ENCODE results near the gene DIP2C.
"Not testable (repeated sequence)": the region's sequence is repeated elsewhere in the genome, so short reads cannot be mapped to it uniquely, and the experiment has no call there.

DIP2C gene

DNA sequence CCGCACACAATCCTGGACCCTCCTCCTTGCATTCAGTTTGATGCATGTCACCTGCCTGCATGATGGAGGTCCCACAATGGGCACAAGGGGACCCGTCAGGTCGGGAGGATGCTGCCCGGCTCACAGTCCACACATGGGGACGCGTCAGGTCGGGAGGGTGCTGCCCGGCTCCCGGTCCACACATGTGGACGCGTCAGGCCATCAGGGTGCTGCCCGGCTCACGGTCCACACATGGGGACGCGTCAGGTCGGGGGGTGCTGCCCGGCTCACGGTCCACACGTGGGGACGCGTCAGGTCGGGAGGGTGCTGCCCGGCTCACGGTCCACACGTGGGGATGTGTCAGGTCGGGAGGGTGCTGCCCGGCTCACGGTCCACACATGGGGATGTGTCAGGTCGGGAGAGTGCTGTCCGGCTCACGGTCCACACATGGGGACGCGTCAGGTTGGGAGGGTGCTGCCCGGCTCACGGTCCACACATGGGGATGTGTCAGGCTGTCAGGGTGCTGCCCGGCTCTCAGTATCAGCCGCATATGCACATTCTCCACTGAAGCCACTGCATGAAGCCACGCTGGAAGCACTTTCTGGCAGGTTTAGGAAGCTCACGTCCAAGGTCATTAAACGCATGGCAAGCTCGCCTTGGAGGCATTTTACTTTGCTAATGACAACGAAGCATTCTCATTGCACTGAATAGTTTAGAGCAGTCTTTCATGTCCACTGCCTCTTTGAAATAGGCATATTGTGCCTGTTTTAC, 50.3 kb downstream of the DIP2C start:
- DNase-seq, result no peak

DNA sequence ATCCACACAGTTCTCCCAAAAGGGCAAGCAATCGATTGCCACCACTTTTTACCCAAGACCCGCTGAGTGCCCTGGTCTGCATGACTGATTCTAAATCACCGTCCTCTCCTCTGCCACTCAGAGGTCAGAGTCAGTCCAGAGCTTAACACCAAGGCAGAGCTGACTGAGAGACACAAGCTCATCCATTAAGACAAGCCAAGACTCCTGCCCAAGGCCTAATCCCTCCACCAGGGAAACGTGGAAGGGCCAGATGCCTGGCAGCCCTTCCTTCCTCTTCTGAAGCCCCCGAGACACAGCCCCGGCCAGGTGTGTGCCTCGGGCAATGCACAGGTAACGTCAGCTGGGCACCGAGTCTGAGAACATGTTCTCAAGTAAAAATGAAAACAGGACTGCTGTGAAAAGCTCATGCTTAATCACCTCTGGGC, 51.7 kb downstream of the DIP2C start:
- DNase-seq, result no peak

DNA sequence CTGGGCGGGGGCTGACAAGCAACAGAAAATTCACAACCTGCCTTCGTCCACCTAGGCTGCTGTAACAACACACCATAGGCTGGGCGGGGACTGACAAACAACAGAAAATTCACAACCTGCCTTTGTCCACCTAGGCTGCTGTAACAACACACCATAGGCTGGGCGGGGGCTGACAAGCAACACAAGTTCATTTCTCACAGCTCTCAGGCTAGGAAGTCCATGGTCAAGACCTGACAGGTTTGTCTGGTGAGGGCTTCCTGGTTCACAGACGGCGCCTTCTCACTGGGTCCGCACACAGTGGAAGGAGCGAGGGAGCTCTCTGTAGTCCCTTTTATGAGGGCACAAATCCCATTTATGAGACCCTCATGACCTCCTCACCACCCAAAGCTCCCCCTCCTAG, 52.2 kb downstream of the DIP2C start:
- DNase-seq, result no peak

DNA sequence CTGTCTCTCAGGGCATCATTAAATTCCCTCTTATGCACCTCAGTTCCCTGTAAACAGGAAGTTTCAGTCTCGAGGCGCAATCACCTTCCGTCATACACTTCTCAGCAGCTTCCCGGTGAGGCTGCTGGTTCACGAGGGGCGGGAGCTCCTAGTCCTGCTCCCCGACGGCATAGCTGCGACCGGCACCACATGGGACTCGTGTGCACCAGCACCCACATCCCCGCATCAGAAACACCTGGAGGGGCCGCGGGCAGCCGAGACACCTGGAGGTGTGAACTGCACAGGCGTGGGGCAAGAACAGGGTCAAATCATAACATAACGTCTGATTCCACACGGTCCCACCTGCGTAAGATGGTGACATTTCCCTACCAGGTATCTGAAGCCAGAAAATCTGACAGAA, 52.7 kb downstream of the DIP2C start:
- no peak for DNase-seq

DNA sequence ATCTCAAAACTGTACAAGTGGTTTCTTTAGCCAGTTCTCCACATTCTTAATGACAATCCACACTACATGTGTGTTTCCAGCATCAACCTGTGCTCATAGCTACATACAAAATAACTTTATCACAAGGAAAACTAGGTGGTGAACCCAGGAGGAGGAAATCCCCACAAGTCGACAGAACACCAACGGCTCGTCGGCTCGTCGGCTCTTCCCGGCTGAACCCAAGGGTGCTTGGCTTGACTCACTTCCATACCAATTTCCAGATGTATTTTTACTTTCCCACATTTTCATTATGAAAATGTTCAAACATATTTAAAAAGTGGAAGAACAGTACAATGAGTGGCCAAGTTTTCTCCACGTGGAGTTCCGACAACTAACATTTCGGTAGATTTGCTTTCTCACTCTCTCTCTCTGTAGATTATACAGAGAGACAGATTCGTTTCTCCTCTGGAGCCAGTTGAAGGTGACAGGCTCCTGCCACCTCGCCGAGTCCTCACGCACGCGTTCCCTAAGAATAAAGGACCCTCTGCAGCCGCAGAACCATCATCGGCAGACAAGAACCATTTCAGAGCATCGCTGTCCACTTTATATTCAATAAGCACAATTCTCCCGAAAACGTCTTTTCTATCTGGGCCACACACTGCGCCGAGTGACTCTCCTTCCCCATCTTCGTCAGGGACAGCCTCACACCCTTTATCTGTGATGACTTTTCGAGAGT, 53.3 kb downstream of the DIP2C start:
- no peak for DNase-seq

DNA sequence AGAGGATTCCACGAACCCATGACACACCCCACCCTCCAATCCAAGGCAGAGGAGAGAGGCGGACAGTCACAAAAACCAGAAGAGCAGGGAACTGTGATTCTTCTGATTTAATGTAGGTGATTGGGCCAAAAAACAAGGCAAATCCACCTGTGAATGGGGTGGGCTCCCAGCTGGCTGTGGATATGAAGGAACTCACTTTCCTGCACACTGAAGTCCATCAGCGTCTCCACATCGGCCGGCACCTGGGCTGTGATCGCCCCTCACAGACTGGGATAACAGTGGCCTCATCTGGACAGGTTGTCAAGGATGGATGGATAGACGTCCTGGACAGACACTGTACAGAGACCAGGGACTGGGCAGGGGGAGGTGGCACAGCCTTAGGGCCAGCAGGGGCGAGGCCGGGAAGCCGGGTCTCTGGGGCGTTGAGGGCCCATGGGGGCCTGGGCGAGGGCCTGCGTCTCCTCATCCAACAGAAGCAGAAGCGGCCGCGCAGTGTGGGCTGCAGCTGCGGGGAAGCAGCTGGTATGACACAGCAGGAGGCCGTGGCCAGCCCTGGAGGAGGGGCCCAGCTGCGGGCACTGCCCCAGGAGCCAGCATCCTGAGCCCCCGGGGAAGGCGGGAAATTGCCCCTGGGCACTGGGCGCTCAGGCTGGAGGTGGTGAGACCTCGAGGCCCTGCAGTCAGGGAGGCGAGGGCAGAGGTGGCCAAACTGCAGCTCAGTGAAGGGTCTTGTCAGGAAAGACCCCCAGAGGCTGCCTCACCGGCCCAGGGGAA, 54.2 kb downstream of the DIP2C start:
- DNase-seq, result no peak

DNA sequence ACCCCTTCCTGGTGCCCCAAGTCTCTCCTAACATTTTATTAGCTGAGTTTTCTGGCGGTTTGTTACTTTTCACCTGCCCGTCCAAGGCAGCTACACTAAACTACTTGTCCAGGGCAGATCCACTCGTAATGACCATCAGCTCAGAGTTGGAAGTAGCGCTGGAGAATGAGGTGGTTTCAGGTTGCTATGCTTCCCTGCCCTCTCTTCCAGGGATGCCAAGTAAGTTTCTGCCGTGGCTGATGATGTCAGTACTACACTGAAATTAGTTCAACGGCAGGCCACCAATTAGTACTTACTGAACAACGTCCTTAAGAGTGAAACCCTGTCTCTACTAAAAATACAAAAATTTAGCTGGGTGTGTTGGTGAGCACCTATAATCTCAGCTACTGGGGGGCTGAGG, 55.2 kb downstream of the DIP2C start:
- DNase-seq, result no peak

DNA sequence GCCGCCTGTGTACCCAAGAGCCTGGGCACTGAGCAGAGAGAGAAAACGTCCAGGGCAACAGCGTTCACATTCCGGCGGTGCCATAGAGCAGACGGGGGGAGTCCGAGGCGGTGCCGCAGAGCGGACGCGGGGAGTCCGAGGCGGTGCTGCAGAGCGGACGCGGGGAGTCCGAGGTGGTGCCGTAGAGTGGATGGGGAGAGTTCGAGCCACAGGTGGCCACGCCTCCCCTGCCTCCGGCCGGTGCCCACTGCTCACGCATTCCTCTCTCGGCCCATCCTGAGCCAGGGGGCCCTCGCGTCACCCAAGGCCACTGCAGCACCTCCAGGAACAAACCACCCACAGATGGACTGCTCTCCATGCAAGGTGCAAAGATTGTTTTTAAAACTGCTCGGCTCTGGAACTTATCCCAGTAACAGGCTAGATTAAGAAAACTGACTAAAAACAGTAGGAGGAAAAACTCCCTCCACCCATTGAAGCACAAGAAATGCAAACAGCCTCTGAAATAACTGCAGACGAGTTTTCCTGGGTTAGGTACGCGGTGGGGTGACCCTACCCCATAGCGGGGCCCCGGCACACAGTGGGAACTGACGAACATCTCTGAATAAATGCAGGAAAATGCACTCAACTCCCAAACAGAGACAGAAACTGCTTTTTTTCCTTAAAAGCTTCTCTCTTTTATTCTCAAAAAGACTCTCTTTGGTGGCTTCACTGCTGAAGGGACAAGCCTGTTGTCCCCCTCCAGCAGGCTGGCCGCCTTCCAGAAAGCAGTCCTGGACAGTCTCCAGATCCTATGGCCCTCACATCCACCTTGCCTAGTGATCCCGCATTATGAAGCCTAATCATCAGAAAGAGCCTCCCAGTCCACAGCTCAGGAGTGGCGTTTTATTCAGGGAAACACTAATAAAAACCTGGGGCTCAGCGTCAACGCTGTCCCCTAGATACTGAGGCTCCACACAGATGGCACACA, 55.9 kb downstream of the DIP2C start:
- DNase-seq, result no peak

DNA sequence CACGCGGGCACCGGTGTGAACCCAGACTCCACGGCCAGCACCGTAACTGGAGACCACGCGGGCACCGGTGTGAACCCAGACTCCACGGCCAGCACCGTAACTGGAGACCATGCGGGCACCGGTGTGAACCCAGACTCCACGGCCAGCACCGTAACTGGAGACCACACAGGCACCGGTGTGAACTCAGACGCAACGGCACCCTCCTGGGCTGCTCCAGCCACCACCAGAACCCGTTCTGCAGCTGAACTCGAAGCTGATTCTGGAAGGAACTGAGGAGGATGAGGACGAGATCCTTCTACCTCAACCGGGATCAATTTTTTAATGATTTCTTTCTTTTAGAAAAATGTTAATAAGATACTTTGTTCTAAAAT, 56.7 kb downstream of the DIP2C start:
- not testable (repeated sequence) for DNase-seq

DNA sequence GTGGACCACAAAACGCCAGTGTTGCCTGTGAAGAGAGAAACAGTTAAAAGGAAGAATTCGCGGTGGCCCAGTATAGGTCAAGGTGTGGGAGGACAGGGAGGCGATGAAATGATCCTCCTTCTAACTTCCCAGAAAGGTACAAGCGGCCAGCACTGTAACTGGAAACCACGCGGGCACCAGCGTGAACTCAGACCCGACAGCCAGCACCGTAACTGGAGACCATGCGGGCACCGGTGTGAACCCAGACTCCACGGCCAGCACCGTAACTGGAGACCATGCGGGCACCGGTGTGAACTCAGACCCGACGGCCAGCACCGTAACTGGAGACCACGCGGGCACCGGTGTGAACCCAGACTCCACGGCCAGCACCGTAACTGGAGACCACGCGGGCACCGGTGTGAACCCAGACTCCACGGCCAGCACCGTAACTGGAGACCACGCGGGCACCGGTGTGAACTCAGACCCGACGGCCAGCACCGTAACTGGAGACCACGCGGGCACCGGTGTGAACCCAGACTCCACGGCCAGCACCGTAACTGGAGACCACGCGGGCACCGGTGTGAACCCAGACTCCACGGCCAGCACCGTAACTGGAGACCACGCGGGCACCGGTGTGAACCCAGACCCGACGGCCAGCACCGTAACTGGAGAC, 57.2 kb downstream of the DIP2C start:
- DNase-seq, result not testable (repeated sequence)

DNA sequence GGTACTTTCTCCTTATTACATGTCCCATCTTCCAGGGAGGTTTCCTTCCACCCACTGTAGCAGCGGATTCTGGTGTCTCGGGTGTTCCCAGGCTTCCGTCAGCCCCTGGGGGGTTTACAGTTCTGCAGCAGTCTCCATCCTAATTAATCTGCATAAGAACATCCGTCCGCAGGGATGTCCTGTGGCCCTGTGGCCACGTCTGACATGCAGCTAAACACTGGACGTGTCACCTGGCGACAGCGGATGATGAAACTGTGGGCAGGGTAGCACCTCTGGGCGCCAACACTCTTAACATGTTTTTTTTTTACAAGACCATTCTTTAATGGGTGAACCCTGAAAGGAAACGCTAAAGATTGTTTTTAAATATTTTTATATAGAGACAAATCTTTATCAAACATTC, 58.2 kb downstream of the DIP2C start:
- no peak for DNase-seq

DNA sequence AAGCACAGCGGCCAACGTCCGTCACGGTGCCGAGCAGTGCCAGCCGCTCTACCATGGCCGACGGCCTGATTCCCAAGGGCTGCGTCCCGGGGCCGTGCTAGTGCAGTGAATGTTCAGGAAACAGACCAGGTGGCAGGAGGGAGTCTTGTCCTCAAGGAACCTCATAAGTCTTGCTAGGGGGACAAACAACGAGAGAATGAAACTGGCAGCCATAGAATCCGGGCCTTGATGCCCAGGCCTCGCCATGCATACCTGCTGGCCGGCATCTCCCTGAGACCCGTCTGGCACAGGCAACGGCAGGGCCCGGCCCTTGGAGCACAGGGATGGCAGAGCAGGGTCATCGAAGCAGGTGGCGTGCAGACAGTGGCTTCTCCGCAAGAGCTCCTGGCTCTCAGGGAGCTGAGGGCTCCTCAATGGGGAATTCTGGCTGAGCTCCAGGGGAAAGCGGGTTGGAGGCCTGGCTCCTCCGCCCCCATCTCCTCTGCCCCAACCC, 58.8 kb downstream of the DIP2C start:
- DNase-seq, result no peak

DNA sequence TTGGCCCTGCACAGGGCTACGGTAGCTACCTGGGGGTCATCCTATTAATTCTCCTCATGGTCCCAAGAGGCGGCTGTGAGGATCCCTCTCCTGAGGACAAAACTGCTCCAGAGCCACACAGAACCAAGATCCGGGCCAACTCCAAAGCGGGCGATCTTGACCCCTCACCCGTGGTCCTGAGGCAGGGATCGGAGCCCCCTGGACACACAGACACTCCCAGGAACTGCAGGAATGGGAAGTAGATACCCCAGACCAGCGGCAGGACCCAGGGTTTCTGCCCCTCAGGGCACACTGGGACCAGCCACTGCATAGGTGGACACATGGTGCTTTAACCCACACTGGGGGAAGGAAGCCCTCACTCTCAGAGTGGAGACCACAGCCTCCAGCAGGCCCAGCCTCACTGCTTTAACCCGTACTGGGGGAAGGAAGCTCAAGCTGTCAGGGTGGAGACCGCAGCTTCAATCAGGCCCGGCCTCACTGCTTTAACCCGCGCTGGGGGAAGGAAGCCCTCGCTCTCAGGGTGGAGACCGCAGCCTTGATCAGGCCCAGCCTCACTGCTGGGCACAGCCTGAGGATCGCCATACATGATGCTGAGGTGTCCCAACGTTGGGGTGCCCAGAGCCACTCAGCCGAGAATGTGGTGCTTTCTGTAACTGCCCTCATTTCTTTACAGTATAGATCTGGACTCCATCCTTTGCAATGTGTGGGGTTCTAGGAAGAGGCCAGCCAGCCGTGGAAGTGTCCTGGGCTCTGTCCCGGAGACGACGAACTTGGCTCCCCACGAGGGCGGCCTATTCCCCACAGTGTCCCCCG, 60.1 kb downstream of the DIP2C start:
- DNase-seq, result no peak

DNA sequence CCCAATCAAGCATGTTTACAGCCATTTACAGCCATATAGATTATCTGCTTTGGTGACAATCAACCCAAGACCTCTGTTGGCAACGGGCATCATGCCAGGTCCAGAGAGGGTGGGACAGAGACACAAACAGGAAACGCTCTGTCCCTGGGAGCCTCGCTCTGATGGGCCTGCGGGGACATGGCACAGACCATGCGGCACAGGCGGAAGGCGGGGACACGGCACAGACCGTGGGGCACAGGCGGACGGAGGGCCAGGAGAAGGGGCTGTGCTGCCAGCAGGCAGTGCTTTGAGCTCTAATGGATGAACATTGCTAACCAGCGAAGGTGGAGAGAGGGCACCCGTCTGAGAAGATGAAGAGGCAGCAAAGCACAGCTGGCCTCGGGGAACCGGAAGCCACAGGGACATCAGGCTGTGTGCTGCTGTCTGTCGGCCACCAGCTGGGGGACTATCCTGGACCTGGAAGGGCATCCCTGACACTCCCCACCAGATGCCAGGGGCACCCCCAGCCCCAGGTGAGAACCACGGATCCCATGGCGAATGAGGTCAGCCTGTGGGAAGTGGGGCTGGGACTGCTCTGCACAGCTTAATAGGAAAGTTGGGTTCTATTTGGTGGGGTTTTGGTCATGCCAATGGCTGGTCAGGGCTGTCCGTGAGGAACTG, 61.0 kb downstream of the DIP2C start:
- no peak for DNase-seq

DNA sequence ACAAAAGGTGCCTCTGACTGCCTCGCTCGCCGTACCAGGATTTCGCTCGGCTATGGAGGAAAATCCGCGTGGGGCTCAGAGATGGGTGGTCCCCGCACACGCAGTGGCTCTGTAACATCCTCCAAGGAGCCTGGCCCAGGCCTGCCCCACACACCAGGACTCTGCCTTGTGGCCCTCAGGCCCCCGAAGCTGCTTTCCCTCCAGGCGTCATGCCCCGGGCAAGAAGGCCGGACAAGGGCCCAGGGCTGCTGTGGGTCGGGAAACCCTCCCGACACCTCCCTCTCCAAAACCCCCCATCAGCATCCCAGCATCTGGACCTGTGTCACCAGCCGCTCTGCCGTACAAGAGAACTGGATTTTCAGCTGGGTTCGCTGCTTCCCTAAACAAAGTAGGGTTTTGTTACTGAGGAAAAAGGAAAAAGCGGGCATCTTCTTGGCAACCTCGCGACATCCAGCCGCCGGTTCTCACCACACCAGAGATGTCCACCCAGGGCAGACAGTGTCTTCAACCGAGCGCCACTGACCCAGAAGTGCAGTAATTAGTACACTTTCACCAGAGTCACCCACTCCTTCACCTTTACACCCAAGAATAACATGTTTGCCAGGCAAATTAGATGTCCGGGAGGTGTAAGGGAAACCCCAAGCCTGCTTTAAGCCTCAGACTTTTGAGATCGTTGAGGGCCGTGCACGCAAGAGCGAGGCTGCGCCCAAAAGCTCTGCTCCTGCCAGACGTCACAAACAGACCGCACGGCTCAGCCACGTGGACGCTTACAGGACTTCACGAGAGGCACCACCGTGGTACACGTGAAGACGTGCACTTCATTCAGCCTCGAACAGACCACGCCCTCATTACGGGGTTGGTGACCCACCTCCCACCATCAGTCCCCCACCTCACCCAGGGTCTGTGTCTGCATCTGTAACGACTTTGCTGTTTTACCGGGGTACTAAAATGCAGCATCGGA, 62.2 kb downstream of the DIP2C start:
- DNase-seq, result no peak

DNA sequence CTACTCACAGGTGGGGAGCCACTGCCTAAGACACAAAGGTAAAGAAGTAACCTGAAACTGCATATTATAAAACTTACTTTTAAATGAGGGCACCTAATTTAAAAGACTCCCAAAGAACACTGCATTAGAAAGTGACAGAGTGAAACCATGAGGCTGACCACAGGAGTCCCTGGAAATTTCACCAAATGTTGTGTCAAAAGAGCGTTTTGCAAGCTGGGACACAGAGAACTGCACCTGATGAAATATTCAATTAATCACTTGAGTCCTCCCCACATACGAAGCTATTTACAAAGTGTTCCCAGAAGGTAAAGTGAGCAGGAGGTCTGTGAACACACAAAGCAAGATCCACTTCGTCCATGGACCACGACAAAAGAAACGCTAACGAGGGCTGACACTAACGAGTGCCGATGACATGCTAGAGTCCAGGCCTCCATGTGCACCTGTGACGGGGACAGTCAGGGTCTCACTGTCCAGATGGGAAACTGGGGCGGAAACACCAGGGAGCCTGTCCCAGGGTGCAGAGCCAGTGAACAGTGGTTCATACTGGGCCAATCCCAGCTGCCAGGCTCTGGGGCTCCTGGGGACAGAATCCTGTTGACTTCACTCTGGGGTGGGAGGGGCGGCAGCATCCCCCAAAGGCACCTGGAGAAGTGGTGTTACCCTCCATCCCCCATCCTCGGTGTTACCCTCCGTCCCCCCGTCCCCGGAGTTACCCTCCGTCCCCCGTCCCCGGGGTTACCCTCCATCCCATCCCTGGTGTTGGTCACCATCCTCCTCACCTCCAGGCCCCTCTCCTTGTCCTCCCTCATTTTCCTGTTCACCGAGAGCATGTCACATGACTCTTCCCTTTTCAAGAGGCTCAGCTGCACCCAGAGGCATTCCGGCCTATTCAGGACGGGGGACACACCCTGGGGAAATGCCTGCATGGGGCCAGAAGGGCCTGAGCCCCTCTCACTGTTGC, 63.4 kb downstream of the DIP2C start:
- DNase-seq, result no peak

DNA sequence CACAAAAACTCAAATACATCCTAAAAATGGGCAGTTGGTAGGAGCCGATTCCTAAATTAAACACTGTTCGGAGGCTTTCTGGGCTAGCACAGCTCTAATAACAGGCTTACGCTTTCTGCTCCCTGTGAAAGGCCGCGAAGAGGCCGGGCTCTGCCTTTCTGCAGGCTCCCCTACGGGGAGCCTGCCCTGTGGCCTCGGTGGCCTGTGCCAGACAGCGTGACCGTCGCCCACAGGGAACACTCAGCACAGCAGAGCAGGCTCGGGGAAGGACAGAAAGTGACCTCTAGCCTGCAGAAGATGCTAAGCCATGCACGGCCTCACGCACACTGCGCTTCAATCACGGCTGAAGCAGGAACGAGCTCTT, 64.2 kb downstream of the DIP2C start:
- DNase-seq, result peak; percentile 27 to 56 (median 40)

Measured in suppressor macrophage (primary cell).